Naive thymus-derived CD8-positive, alpha-beta T cell (primary cell): ENCODE measurements around the gene GPC6. TPM values are rescaled to one million over a fixed set of nuclear protein-coding genes. Genes with fewer than 3 reads are reported as not detected.

Experiments
- ATAC-seq, 2 donors: fragments of 150-1000 bp; cut with Tn5 transposase in 1 of 2; sonication (Bioruptor Pico), chemical (Tn5 transposase) in 1 of 2; 1 replicate in 1 of 2; 2 replicates in 1 of 2; pipeline ENCODE4 v1.10.0; 2021; ENCODE audit warnings: mild to moderate bottlenecking in 2 of 2, moderate library complexity in 2 of 2
- POLR2A ChIA-PET: fragments of 350-600 bp; sonication (Branson Sonifier 250); formaldehyde crosslinking; loops from one replicate; lab custom pipeline; 2021; ENCODE audit warnings: antibody characterized with exemption; lab: Charles Lee
- DNase-seq, 10 donors: peaks; one replicate each; pipeline versions ENCODE4 v3.0.0 to v3.0.0-alpha.2; 2020 to 2022
- H3K27ac Mint-ChIP-seq, 10 donors: one replicate each; pipeline ENCODE4 v1.8.0; 2020 to 2022; ENCODE audit warnings: mild to moderate bottlenecking in 10 of 10, mixed read lengths in 10 of 10, moderate library complexity in 4 of 10, inconsistent platforms in 1 of 10
- H3K27me3 Mint-ChIP-seq, 5 donors: one replicate each; pipeline ENCODE4 v1.8.0; 2021 to 2022; ENCODE audit warnings: mixed read lengths in 5 of 5
- H3K36me3 Mint-ChIP-seq, 3 donors: one replicate each; pipeline ENCODE4 v1.8.0; 2020 to 2022; ENCODE audit warnings: mixed read lengths in 3 of 3, mild to moderate bottlenecking in 2 of 3, inconsistent platforms in 1 of 3
- H3K4me1 Mint-ChIP-seq, 4 donors: one replicate each; pipeline ENCODE4 v1.8.0; 2021 to 2022; ENCODE audit warnings: mixed read lengths in 4 of 4
- H3K4me3 Mint-ChIP-seq, 10 donors: one replicate each; pipeline ENCODE4 v1.8.0; 2020 to 2022; ENCODE audit warnings: mild to moderate bottlenecking in 10 of 10, mixed read lengths in 10 of 10, moderate library complexity in 6 of 10, inconsistent platforms in 1 of 10
- H3K9me3 Mint-ChIP-seq, 9 donors: one replicate each; pipeline ENCODE4 v1.8.0; 2020 to 2022; ENCODE audit warnings: mixed read lengths in 9 of 9, mild to moderate bottlenecking in 3 of 9, inconsistent platforms in 1 of 9, moderate library complexity in 1 of 9
- polyA plus RNA-seq, 3 donors: library from polyadenylated mRNA; unstranded; fragments of 300-500 nt; fragmentation: Illumina TruSeq; gene quantifications; one replicate each; pipeline ENCODE4 v1.2.3, GENCODE V29; 2021
- total RNA-seq, 8 experiments: library from RNA in 2 of 8; stranded (reverse) in 2 of 8; gene quantifications; one replicate each; pipeline ENCODE4 v1.2.3 and lab custom pipeline; 2021 to 2026

GPC6 gene
- total and polyA plus RNA-seq, 5 experiments from 2014 or later = not detected

- no peak for ATAC-seq
- H3K36me3 Mint-ChIP-seq = peaks cover 0 to 2% (median 0%) of the 10 kb centered on the region in 3 donors
- H3K27me3 Mint-ChIP-seq = peaks cover 0 to 5% (median 0%) of the 10 kb centered on the region in 5 donors
- no peak overlapping the region for H3K4me3 Mint-ChIP-seq
- POLR2A ChIA-PET = no interaction called here
- peak overlapping the region in 1 of 10 donors; percentile 21 for H3K27ac Mint-ChIP-seq
- no peaks in the 10 kb centered on the region for H3K9me3 Mint-ChIP-seq
- no peak for DNase-seq
- peaks cover 0 to 2% (median under 1%) of the 10 kb centered on the region in 4 donors for H3K4me1 Mint-ChIP-seq
Measured at GRCh38 chr13:94427313-94427953, 1200.8 kb downstream of the GPC6 start.

GRCh38 chr13:94431574-94431973, 1205.0 kb downstream of the GPC6 start:
- POLR2A ChIA-PET = no interaction called here
- Mint-ChIP-seq H3K9me3 (no peaks in the 10 kb centered on the region), H3K27ac (no peak overlapping the region)

GRCh38 chr13:94431987-94432386, 1205.4 kb downstream of the GPC6 start:
- Mint-ChIP-seq H3K4me3 (no peak overlapping the region), H3K27me3 (no peaks in the 10 kb centered on the region), H3K9me3 (no peaks in the 10 kb centered on the region), H3K4me1 (peaks cover 0 to 5% (median 3%) of the 10 kb centered on the region in 4 donors), H3K36me3 (no peaks in the 10 kb centered on the region), H3K27ac (peak overlapping the region in 1 of 10 donors; percentile 31)
- DNase-seq (no peak), ATAC-seq (no peak)
- POLR2A ChIA-PET = no interaction called here

More at GRCh38 chr13:94431574-94431973, 1205.0 kb downstream of the GPC6 start:
- no peak overlapping the region for H3K4me3 Mint-ChIP-seq
- peaks cover 0 to 5% (median 3%) of the 10 kb centered on the region in 4 donors for H3K4me1 Mint-ChIP-seq
- ATAC-seq = no peak
- no peaks in the 10 kb centered on the region for H3K27me3 Mint-ChIP-seq
- no peak for DNase-seq
- H3K36me3 Mint-ChIP-seq = no peaks in the 10 kb centered on the region

GRCh38 chr13:94433055-94433961, 1206.7 kb downstream of the GPC6 start:
- Mint-ChIP-seq H3K36me3 (no peaks in the 10 kb centered on the region), H3K27me3 (no peaks in the 10 kb centered on the region), H3K4me3 (no peak overlapping the region), H3K4me1 (peaks cover 0 to 5% (median 3%) of the 10 kb centered on the region in 4 donors), H3K9me3 (no peaks in the 10 kb centered on the region), H3K27ac (no peak overlapping the region)
- ATAC-seq (no peak), DNase-seq (no peak)
- POLR2A ChIA-PET = no interaction called here

GRCh38 chr13:94435604-94436226, 1209.1 kb downstream of the GPC6 start:
- Mint-ChIP-seq H3K27me3 (peaks cover 0 to 4% (median 0%) of the 10 kb centered on the region in 5 donors), H3K4me3 (no peak overlapping the region), H3K4me1 (peaks cover 0 to 5% (median 3%) of the 10 kb centered on the region in 4 donors), H3K9me3 (no peaks in the 10 kb centered on the region), H3K27ac (no peak overlapping the region), H3K36me3 (no peaks in the 10 kb centered on the region)
- POLR2A ChIA-PET = interaction anchor here (0.6 kb wide), 2 partner anchors 119 to 182 kb away, joined by 3 read pairs; no protein-coding TSS in a partner anchor
- DNase-seq (peak in 4 of 10 donors; percentile 6 to 62 (median 52)), ATAC-seq (peak; percentile 65 to 78)

- DNase-seq (no peak), ATAC-seq (no peak)
- Mint-ChIP-seq H3K4me1 (peaks cover 0 to 2% (median 0%) of the 10 kb centered on the region in 4 donors), H3K27me3 (peaks cover 0 to 8% (median 4%) of the 10 kb centered on the region in 5 donors), H3K4me3 (no peak overlapping the region), H3K36me3 (peaks cover 0 to 7% (median 0%) of the 10 kb centered on the region in 3 donors), H3K27ac (no peak overlapping the region), H3K9me3 (no peaks in the 10 kb centered on the region)
- POLR2A ChIA-PET = no interaction called here
Measured at GRCh38 chr13:94444826-94445225, 1218.2 kb downstream of the GPC6 start.

- no peak for ATAC-seq
- H3K36me3 Mint-ChIP-seq = peaks cover 0 to 5% (median 0%) of the 10 kb centered on the region in 3 donors
Measured at GRCh38 chr13:94454334-94454733, 1227.7 kb downstream of the GPC6 start.

GRCh38 chr13:94454906-94455305, 1228.3 kb downstream of the GPC6 start:
- H3K4me1 Mint-ChIP-seq = peaks cover 0 to 1% (median 0%) of the 10 kb centered on the region in 4 donors
- POLR2A ChIA-PET = no interaction called here

More at GRCh38 chr13:94454334-94454733, 1227.7 kb downstream of the GPC6 start:
- H3K4me3 Mint-ChIP-seq = no peak overlapping the region
- H3K4me1 Mint-ChIP-seq = peaks cover 0 to 1% (median 0%) of the 10 kb centered on the region in 4 donors
- H3K27ac Mint-ChIP-seq = no peak overlapping the region
- H3K27me3 Mint-ChIP-seq = peaks cover 0 to 3% (median 0%) of the 10 kb centered on the region in 5 donors
- POLR2A ChIA-PET = no interaction called here
- H3K9me3 Mint-ChIP-seq = no peaks in the 10 kb centered on the region
- DNase-seq = no peak

GRCh38 chr13:94455414-94455813, 1228.8 kb downstream of the GPC6 start:
- H3K36me3 Mint-ChIP-seq = no peaks in the 10 kb centered on the region
- peaks cover 0 to 1% (median 0%) of the 10 kb centered on the region in 4 donors for H3K4me1 Mint-ChIP-seq
- ATAC-seq (no peak), DNase-seq (no peak)
- H3K27ac Mint-ChIP-seq = no peak overlapping the region
- POLR2A ChIA-PET = no interaction called here
- no peak overlapping the region for H3K4me3 Mint-ChIP-seq
- no peaks in the 10 kb centered on the region for H3K9me3 Mint-ChIP-seq
- H3K27me3 Mint-ChIP-seq = peaks cover 0 to 3% (median 0%) of the 10 kb centered on the region in 5 donors

More at GRCh38 chr13:94454906-94455305, 1228.3 kb downstream of the GPC6 start:
- Mint-ChIP-seq H3K4me3 (no peak overlapping the region), H3K9me3 (no peaks in the 10 kb centered on the region), H3K27ac (no peak overlapping the region), H3K36me3 (peaks cover 0 to 2% (median 0%) of the 10 kb centered on the region in 3 donors), H3K27me3 (peaks cover 0 to 3% (median 0%) of the 10 kb centered on the region in 5 donors)
- DNase-seq (no peak), ATAC-seq (no peak)
